H1 (cell line): Measurements from ENCODE around the gene SPTY2D1. TPM values are rescaled to one million over a fixed set of nuclear protein-coding genes. Genes with fewer than 3 reads are reported as not detected.

Experiments used
- CTCF ChIA-PET: fragments of 300-600 bp; sonication (Branson Sonifier 250); formaldehyde crosslinking; loops from one replicate; lab custom pipeline; 2021; ENCODE audit not compliant: partially characterized antibody; lab: Charles Lee
- POLR2A ChIA-PET: fragments of 300-600 bp; sonication (Branson Sonifier 250); formaldehyde crosslinking; loops from one replicate; lab custom pipeline; 2021; ENCODE audit warnings: inconsistent platforms; ENCODE audit not compliant: partially characterized antibody; lab: Charles Lee
- DNase-seq, 2 experiments: peaks; one replicate each; pipeline versions ENCODE4 v3.0.0 to v3.0.0-alpha.2; 2010 to 2022; ENCODE audit warnings: low spot score in 2 of 2, low read depth in 1 of 2, mixed read lengths in 1 of 2
- FAIRE-seq: peaks from 2 replicates; lab custom pipeline; 2011; peaks lifted over from hg19 to GRCh38; lab: Jason Lieb, UNC
- H2AFZ ChIP-seq: 2 replicates; pipeline ENCODE4 v1.8.1; 2012; ENCODE audit warnings: low read length, inconsistent platforms
- H2AK5ac ChIP-seq: 2 replicates; pipeline ENCODE4 v1.6.1; 2013; ENCODE audit warnings: low read depth, low read length
- H2BK120ac ChIP-seq: replicated peaks from 2 replicates; pipeline ENCODE3; 2013; ENCODE audit warnings: low read depth, low read length, inconsistent platforms
- H2BK12ac ChIP-seq: 2 replicates; pipeline ENCODE4 v1.6.1; 2013; ENCODE audit warnings: low read depth, low read length
- H2BK15ac ChIP-seq: 2 replicates; pipeline ENCODE4 v1.6.1; 2013; ENCODE audit warnings: low read length
- H2BK20ac ChIP-seq: 2 replicates; pipeline ENCODE4 v1.6.1; 2013; ENCODE audit warnings: low read length
- H2BK5ac ChIP-seq: 2 replicates; pipeline ENCODE4 v1.6.1; 2013; ENCODE audit warnings: low read depth, low read length
- H3K14ac ChIP-seq: 2 replicates; pipeline ENCODE4 v1.6.1; 2013; ENCODE audit warnings: inconsistent platforms; ENCODE audit not compliant: insufficient read length
- H3K18ac ChIP-seq: 2 replicates; pipeline ENCODE4 v1.6.1; 2013; ENCODE audit warnings: low read length; ENCODE audit errors: extremely low read depth
- H3K23ac ChIP-seq: 2 replicates; pipeline ENCODE4 v1.6.1; 2013; ENCODE audit warnings: inconsistent platforms; ENCODE audit not compliant: insufficient read length
- H3K23me2 ChIP-seq: 2 replicates; pipeline ENCODE4 v1.6.1; 2013; ENCODE audit warnings: low read depth, low read length
- H3K27ac ChIP-seq: 2 replicates; pipeline ENCODE4 v1.6.1; 2011; ENCODE audit warnings: low read depth, low read length, inconsistent platforms
- H3K27me3 ChIP-seq, 4 experiments: replicated peaks in 1 of 4; 1 replicate in 1 of 4; 2 replicates in 3 of 4; pipeline versions ENCODE4 v1.6.1 to v1.8.1; 2011 to 2013; ENCODE audit warnings: low read length in 3 of 4, mild to moderate bottlenecking in 3 of 4, inconsistent platforms in 2 of 4, mixed read lengths in 2 of 4, moderate library complexity in 1 of 4; ENCODE audit not compliant: control insufficient read depth in 3 of 4, insufficient read depth in 3 of 4; ENCODE audit errors: extremely low read depth in 1 of 4
- H3K36me3 ChIP-seq, 4 experiments: 2 replicates each; pipeline versions ENCODE4 v1.6.1 to v1.8.1; 2011 to 2013; ENCODE audit warnings: mild to moderate bottlenecking in 4 of 4, low read length in 3 of 4, moderate library complexity in 2 of 4, control low read depth in 1 of 4, inconsistent platforms in 1 of 4; ENCODE audit not compliant: insufficient read depth in 4 of 4, control insufficient read depth in 2 of 4
- H3K4ac ChIP-seq: replicated peaks from 2 replicates; pipeline ENCODE3; 2013; ENCODE audit warnings: low read length, low read depth, mixed read lengths, inconsistent platforms; ENCODE audit not compliant: insufficient read length
- H3K4me1 ChIP-seq, 4 experiments: replicated peaks in 1 of 4; 1 replicate in 1 of 4; 2 replicates in 3 of 4; pipeline versions ENCODE4 v1.6.1 to v1.8.1; 2011 to 2013; ENCODE audit warnings: low read length in 3 of 4, inconsistent platforms in 2 of 4, mixed read lengths in 1 of 4; ENCODE audit not compliant: insufficient read depth in 4 of 4, control insufficient read depth in 3 of 4
- H3K4me2 ChIP-seq, 2 experiments: 2 replicates each; pipeline versions ENCODE4 v1.6.1 to v1.8.1; 2011 to 2013; ENCODE audit warnings: low read depth in 2 of 2, low read length in 2 of 2, control low read depth in 1 of 2, inconsistent platforms in 1 of 2, mild to moderate bottlenecking in 1 of 2; ENCODE audit not compliant: insufficient read depth in 1 of 2
- H3K4me3 ChIP-seq, 4 experiments: fragments of 200-600, 300-600 bp in 1 of 4; sonication (generic), shearing (Covaris generic), sonication (Bioruptor Twin) in 1 of 4; 2 replicates each; pipeline versions ENCODE4 v1.5.1 to v1.8.1; 2011 to 2016; ENCODE audit warnings: low read length in 4 of 4, low read depth in 3 of 4, control low read depth in 2 of 4, inconsistent platforms in 2 of 4, mild to moderate bottlenecking in 2 of 4, mixed read lengths in 1 of 4, moderate library complexity in 1 of 4; ENCODE audit not compliant: insufficient read depth in 2 of 4; ENCODE audit errors: extremely low read depth in 1 of 4
- H3K56ac ChIP-seq: replicated peaks from 2 replicates; pipeline ENCODE3; 2013; ENCODE audit warnings: low read depth, mild to moderate bottlenecking, mixed read lengths, low read length, inconsistent platforms; ENCODE audit not compliant: insufficient read length
- H3K79me1 ChIP-seq: 2 replicates; pipeline ENCODE4 v1.6.1; 2013; ENCODE audit warnings: low read depth, low read length, control low read depth
- H3K79me2 ChIP-seq, 2 experiments: 2 replicates each; pipeline versions ENCODE4 v1.6.1 to v1.8.1; 2012 to 2013; ENCODE audit warnings: low read length in 2 of 2, mild to moderate bottlenecking in 2 of 2, inconsistent platforms in 1 of 2; ENCODE audit not compliant: insufficient read depth in 2 of 2, control insufficient read depth in 1 of 2
- H3K9ac ChIP-seq, 4 experiments: replicated peaks in 1 of 4; 1 replicate in 1 of 4; 2 replicates in 3 of 4; pipeline versions ENCODE4 v1.6.1 to v1.8.1; 2011 to 2013; ENCODE audit warnings: low read depth in 3 of 4, low read length in 3 of 4, control low read depth in 2 of 4, mild to moderate bottlenecking in 2 of 4, moderate library complexity in 2 of 4, inconsistent platforms in 1 of 4; ENCODE audit errors: extremely low read depth in 1 of 4
- H3K9me3 ChIP-seq, 2 experiments: 2 replicates each; pipeline versions ENCODE4 v1.6.1 to v1.8.1; 2012 to 2013; ENCODE audit warnings: mild to moderate bottlenecking in 2 of 2, moderate library complexity in 2 of 2, control low read depth in 1 of 2, inconsistent platforms in 1 of 2, low read depth in 1 of 2, low read length in 1 of 2, mixed read lengths in 1 of 2; ENCODE audit not compliant: insufficient read depth in 2 of 2
- H4K20me1 ChIP-seq, 2 experiments: replicated peaks in 1 of 2; 2 replicates each; pipeline versions ENCODE3 to v1.8.1; 2011 to 2013; ENCODE audit warnings: inconsistent platforms in 2 of 2, low read length in 2 of 2, mild to moderate bottlenecking in 1 of 2; ENCODE audit not compliant: insufficient read depth in 2 of 2, control insufficient read depth in 1 of 2
- H4K5ac ChIP-seq: 2 replicates; pipeline ENCODE4 v1.6.1; 2013; ENCODE audit warnings: low read length, low read depth, mixed read lengths, inconsistent platforms; ENCODE audit not compliant: insufficient read length
- H4K8ac ChIP-seq: 2 replicates; pipeline ENCODE4 v1.8.0; 2013; ENCODE audit warnings: mild to moderate bottlenecking, moderate library complexity, low read length, inconsistent platforms; ENCODE audit not compliant: insufficient read depth; ENCODE audit errors: extremely low read depth
- H4K91ac ChIP-seq: replicated peaks from 2 replicates; pipeline ENCODE3; 2013; ENCODE audit warnings: low read length, mixed read lengths, inconsistent platforms; ENCODE audit not compliant: insufficient read length
- ATF2 ChIP-seq: IDR thresholded peaks from 2 replicates; pipeline ENCODE4 v1.6.1; 2012; ENCODE audit warnings: low read length, inconsistent platforms
- BCL11A ChIP-seq, 2 experiments: IDR thresholded peaks; one replicate each; pipeline ENCODE4 v1.6.1; 2011; ENCODE audit warnings: low read depth in 2 of 2, low read length in 2 of 2, mild to moderate bottlenecking in 2 of 2
- HDAC6 ChIP-seq: IDR thresholded peaks from one replicate; pipeline ENCODE4 v1.7.1; 2012; ENCODE audit warnings: low read depth, mild to moderate bottlenecking, inconsistent platforms, low read length, moderate library complexity
- KDM5A ChIP-seq: fragments of 200-600 bp; IDR thresholded peaks from 2 replicates; pipeline ENCODE4 v1.7.1; 2012; ENCODE audit warnings: mild to moderate bottlenecking, low read length, inconsistent platforms, mixed read lengths
- RAD21 ChIP-seq, 2 experiments: IDR thresholded peaks in 1 of 2; conservative IDR thresholded peaks in 1 of 2; 2 replicates each; pipeline ENCODE4 v1.6.1; 2011; ENCODE audit warnings: low read depth in 2 of 2, low read length in 2 of 2, improper control_type of control experiment in 1 of 2, inconsistent platforms in 1 of 2, mild to moderate bottlenecking in 1 of 2, moderate library complexity in 1 of 2
- SIN3A ChIP-seq, 2 experiments: IDR thresholded peaks in 1 of 2; conservative IDR thresholded peaks in 1 of 2; 2 replicates each; pipeline ENCODE4 v1.6.1; 2011 to 2012; ENCODE audit warnings: low read length in 2 of 2, improper control_type of control experiment in 1 of 2, low read depth in 1 of 2, mild to moderate bottlenecking in 1 of 2
- WGBS, 2 experiments: shearing (Covaris generic) in 1 of 2; methylation state at CpG; one replicate each; pipeline versions ENCODE4 v1.1.6 to v1.1.7; 2013 to 2015; ENCODE audit warnings: low lambda C conversion rate in 2 of 2, mixed read lengths in 2 of 2, inconsistent platforms in 1 of 2, low coverage in 1 of 2, missing lambda C conversion rate in 1 of 2; ENCODE audit not compliant: insufficient replicate concordance in 2 of 2, insufficient coverage in 1 of 2, insufficient read length in 1 of 2; ENCODE audit errors: extremely low coverage in 1 of 2, missing lambda C conversion rate in 1 of 2; 5-methylcytosine and 5-hydroxymethylcytosine counted together
- polyA plus RNA-seq, 7 experiments: library from polyadenylated mRNA; depleted of rRNA in 3 of 7; stranded (reverse) in 5 of 7; unstranded in 2 of 7; fragments of >200 nt in 5 of 7; fragments of 200-250 nt in 2 of 7; gene quantifications; 1 replicate in 5 of 7; 2 replicates in 1 of 7; 4 replicates in 1 of 7; pipeline versions ENCODE4 v1.2.1 to v1.2.3, GENCODE V29; 2011 to 2013; ENCODE audit warnings: missing spikeins in 2 of 7, mixed read lengths in 2 of 7
- total RNA-seq: library from RNA; stranded (reverse); fragmentation: NEBNext Ultra II Directional; extraction: Animal tissue kit (Norgen Biotek cat#: 25700); gene quantifications from 2 replicates; pipeline ENCODE4 v1.2.1, GENCODE V29; 2021

SPTY2D1 gene
- total and polyA plus RNA-seq, 2 of the 8 experiments (the other 6 are each of a cell fraction or from before 2014, with no cell fraction given): 4.9 to 17.6 TPM

GRCh38 chr11:18594999-18595749 lies 39.0 kb downstream of the SPTY2D1 start:
- 69% methylated on average over 5 of the region's 5 CpGs; no CpG with 5 or more reads in 1 of the 2 experiments for WGBS, 2 experiments
- CTCF ChIA-PET: interaction anchor here (0.6 kb wide), 1 partner anchor 15 kb away, joined by 4 read pairs; no protein-coding TSS in a partner anchor
- Histone ChIP-seq H3K4ac (no peak overlapping the region), H3K56ac (no peak overlapping the region), H3K14ac (no peak overlapping the region), H3K18ac (no peak overlapping the region), H3K4me2 (no peak overlapping the region), H3K23ac (no peak overlapping the region), H4K91ac (no peak overlapping the region), H3K9ac (no peak overlapping the region), H3K4me1 (peaks cover 0 to 1% (median 0%) of the 10 kb centered on the region in 4 experiments; a peak in 1 of 7 replicates), H2BK20ac (no peak overlapping the region), H2BK5ac (no peak overlapping the region), H3K27me3 (no peaks in the 10 kb centered on the region), H2BK15ac (no peak overlapping the region), H3K79me2 (peaks cover 2 to 23% of the 10 kb centered on the region in 2 experiments; a peak in 2 of 4 replicates), H3K36me3 (peaks cover 0 to 3% (median under 1%) of the 10 kb centered on the region in 4 experiments; a peak in 3 of 8 replicates), H3K9me3 (no peaks in the 10 kb centered on the region), H4K20me1 (no peaks in the 10 kb centered on the region), H3K23me2 (no peaks in the 10 kb centered on the region), H2BK120ac (no peak overlapping the region), H3K27ac (no peak overlapping the region), H4K5ac (no peak overlapping the region), H3K79me1 (no peaks in the 10 kb centered on the region), H2AK5ac (no peak overlapping the region), H2AFZ (no peak overlapping the region), H4K8ac (no peak overlapping the region), H2BK12ac (no peak overlapping the region), H3K4me3 (no peak overlapping the region)
- FAIRE-seq (no peak), DNase-seq (no peak)
- TF ChIP-seq RAD21 (IDR thresholded peaks at IDR 0.05 in 1 of 2, conservative IDR thresholded peaks at IDR 0.05 in 1 of 2; ENCODE audit: low read depth in 2 of 2, low read length in 2 of 2) (no peak), BCL11A (IDR thresholded peaks at IDR 0.05; ENCODE audit: low read depth in 2 of 2, low read length in 2 of 2) (no peak), ATF2 (no peak), HDAC6 (no peak), SIN3A (conservative IDR thresholded peaks at IDR 0.05 in 1 of 2, IDR thresholded peaks at IDR 0.05 in 1 of 2; ENCODE audit: low read depth in 1 of 2, low read length in 2 of 2) (no peak), KDM5A (no peak)
- POLR2A ChIA-PET: interaction anchor here (0.7 kb wide), 1 partner anchor 40 kb away, joined by 3 read pairs; no protein-coding TSS in a partner anchor
